A172 (cell line): Measurements from ENCODE around the gene KCNMA1. TPM values are rescaled to one million over a fixed set of nuclear protein-coding genes. Genes with fewer than 3 reads are reported as not detected.

Experiments
- DNase-seq: peaks from one replicate; pipeline ENCODE4 v3.0.0-alpha.2; 2015; ENCODE audit warnings: low spot score
- total RNA-seq: library from RNA; depleted of rRNA; stranded (reverse); fragments of >200 nt; shearing (Covaris generic); gene quantifications from 2 replicates; pipeline ENCODE4 v1.2.3, GENCODE V29; 2014

The KCNMA1 gene
- total RNA-seq, 1 experiment from 2014 or later = 50.7 TPM

DNA sequence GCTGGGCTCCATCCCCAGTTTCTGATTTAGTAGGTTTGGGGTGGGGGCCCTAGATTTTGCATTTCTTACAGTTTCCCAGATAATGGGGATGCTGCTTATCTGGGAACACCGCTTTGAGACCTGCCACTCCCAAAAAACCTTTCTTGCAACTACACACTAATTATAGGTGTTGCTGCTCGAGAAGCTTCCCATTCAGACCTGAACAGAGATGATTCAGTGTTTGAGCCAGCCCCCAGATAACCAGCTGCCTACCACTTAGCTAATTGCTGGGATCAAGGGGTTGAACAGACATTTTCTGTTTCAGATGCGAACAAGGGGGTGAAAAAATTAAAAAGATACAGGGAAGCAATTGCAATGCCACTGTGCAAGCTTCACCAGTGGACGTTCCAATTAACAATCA lies 448.5 kb downstream of the KCNMA1 start:
- DNase-seq = no peak

DNA sequence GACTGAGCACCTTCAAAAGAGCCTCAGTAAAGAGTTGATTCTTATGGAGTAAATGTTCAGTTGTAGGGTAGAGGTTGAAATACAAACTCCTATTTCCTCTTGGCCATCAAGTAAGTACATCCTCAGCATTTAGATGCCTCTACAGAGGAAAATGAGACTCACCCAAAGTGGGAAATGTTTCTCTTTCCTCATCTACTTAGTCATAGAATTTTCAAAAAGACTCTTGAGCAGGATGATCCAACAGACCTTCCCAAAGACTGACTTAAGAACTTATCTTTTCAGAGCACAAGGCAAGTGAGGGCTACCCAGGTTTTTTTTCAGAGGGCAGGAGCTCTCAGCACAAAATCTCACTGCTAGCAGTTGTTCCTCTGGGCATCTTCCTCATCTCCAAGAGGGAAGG lies 449.1 kb downstream of the KCNMA1 start:
- DNase-seq = no peak

DNA sequence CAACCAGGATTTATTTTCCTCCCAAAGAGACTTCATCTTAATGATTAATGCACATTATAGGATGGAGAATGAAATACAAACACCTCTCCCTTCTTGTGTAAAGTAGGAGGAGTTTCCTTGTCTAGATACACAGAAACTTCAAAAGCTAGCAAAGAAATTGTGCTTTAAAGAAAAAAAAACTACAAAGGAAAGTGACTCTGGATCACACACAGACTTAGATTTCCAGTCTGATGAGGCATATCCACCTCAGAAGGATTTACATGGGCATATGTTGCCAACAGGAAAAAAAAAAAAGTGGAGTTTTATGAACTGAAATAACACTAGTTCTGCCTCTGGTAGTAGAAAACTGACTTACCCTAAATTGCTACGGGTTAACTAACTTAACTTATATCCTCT lies 449.6 kb downstream of the KCNMA1 start:
- DNase-seq = no peak

- no peak for DNase-seq
These were observed 450.1 kb downstream of the KCNMA1 start for GRCh38 chr10:77187376-77187999.

DNA sequence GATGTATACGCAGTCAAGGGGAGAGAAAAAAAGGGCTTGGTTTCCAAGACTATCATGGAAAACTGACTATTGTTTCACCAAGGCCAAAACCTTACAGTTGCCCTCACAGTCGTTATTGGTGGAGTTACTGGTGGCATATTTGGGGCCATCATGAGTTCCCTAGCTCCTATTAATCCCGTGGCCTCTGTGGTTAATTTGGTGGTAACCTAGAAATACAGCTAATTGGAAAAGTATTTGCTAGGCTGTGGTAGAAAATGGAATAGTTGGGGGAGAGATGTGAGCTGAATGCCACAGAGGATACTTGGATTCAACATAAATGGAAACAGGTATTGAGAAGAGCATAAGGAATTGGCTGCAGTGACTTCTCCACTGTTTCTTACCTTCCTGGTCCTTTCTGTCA lies 450.7 kb downstream of the KCNMA1 start:
- DNase-seq = no peak

DNA sequence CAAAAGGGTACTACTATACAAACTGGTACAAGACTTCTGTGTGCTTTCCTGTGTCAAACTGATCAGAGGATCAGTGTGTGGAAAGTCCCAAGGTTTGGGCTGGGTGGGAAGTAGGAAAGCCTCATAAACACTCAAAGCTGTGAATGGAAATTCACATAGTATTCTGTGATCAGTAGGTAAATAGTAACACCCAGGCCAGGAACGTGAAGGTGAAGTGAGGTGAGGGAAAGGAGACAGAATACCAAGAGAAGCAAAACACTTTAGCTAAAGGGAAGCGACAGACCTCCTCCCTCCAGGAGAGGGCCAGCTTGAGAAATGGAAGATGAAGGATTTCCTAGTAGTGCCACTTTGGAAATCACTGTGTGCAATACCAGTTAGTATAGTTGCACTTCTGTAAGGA lies 451.9 kb downstream of the KCNMA1 start:
- DNase-seq = no peak

GRCh38 chr10:77182803-77183202 lies 454.8 kb downstream of the KCNMA1 start:
- DNase-seq = no peak

GRCh38 chr10:77180794-77181193 lies 456.8 kb downstream of the KCNMA1 start:
- DNase-seq = no peak

DNA sequence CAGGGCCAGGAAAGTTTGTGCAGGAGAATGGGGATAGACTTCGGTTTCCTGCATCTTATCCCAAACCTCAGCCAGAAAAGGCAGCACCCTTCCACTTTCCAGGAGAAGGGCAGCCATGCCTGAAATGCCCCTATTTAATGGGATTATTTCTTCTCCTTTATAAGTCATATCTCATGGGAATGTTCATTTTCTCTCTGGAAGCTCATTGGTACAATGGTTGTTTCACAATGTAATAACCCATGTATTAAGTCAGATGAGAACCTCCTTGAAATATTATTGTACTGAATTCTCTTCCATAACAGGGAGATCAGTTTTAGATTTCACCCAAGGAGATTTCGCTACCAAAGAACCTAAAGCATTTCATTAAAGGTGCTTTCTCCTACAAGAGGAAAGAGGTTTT lies 457.5 kb downstream of the KCNMA1 start:
- no peak for DNase-seq

DNA sequence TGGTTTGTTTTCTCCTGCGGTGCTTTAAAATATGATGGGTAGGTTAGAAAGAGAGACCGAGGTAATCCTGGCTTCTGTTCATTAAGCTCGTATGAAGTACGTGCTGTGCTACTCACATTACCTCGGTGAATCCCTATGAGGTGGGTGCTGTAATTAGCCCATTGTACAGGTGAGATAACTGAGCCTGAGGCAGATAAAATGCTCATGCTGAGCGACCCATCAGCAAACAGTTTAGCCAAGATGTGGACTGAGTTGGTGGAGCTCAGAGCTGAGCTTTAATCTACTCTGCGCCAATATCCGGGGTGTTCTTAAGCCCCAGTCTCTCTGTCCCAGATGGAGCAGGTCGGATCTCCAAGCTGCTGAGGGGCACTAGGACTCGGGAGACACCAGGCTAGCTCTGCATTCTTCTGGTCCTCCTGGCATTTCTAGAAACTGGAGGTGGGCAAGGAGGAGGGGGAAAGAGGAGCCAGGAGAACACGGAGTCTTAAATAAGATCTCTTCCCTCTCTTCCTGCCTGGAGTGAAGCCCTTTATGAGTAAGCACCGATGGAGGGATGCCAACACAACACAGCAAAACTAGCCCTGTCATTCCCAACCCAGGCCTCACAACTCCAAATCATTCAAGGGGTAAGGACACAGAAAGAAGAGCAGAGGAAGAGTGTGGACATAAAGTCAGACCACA lies 458.5 kb downstream of the KCNMA1 start:
- peak; percentile 94 for DNase-seq

DNA sequence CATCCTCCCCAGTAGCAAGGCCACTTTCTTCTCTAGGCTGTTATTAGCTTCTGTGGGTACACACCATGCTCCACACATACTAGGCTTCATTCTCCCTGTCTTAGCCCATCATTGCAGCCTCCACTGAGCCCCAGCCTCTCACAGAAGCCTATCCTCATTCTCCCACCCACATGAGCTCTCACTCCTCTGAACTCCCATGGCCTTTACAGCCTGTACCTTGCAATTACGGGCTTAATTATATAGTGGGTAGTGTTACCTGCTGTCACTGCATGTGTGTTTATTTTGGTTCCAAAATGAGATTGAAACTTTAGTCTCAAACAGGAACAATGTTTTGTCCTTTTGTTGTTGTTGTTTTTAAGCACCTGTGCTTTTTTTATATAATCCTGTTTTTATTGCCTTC lies 460.0 kb downstream of the KCNMA1 start:
- DNase-seq = no peak

- no peak for DNase-seq
These were observed 460.4 kb downstream of the KCNMA1 start for GRCh38 chr10:77177161-77177560.

DNA sequence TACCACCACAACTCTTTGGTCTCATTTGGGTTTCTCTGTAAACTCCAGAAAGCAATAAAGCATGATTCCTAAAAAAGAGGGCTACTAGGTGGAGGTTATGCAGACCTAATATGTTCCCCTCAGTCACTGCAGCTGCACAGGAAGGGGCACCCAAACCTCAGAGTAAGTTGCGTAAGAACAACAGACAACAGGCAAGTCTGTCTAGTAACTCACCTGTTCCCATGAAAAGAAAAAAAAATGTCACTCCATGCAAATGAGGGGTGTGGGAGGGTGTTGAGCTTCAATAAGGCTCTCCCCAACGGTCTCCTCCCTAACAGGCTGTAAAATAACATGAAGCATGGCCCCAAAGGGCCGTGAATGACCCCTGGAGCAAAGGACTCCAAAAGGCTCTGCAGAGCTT lies 461.4 kb downstream of the KCNMA1 start:
- DNase-seq = no peak

DNA sequence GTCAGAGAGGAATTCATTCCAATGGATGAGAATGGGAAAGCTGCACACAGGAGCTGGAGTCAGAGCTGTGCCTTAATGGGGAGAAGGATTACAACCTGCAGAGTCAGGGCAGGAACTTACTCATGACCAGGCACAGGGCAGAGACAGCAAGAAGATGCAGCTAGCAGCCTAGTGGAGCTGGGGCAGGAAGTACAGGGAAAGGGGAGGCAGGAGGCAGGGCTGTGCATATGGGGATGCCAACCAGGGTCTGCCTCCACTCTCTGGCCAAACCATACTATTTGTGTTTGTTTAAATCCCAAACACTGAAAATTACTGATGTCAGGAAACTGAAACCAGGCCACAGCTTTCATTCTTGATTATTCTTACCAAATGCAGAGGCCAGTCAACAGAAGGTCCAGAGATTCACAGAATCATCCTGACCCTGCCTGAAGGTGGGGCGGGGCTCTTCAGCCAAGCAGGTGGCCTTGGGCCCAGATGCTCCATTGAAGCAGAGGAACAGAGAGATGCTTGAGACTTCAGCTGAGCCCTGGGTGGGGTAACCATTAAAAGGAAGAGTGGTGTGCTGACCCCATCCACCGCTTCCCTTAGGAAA lies 461.9 kb downstream of the KCNMA1 start:
- no peak for DNase-seq

- DNase-seq = peak; percentile 81
These were observed 463.8 kb downstream of the KCNMA1 start for GRCh38 chr10:77173615-77174461.

DNA sequence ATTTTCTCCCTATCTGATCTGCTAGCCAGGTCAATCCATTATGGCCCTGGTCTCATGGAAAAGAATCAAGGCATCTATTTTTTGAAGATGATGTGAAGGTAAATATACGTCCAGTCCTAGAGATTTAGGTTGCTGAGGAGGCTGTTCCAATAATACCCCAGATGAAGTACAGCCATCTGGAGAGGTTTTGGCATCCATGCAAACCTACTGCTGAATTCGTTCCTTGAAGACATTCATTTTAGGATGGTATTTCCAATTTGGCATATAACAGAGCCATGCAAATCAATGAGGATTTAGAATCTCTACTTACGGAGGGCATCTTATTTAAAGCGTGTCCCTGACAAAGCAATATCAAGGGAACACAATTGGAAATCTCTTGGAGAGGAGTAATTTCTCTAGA lies 465.5 kb downstream of the KCNMA1 start:
- DNase-seq = no peak

DNA sequence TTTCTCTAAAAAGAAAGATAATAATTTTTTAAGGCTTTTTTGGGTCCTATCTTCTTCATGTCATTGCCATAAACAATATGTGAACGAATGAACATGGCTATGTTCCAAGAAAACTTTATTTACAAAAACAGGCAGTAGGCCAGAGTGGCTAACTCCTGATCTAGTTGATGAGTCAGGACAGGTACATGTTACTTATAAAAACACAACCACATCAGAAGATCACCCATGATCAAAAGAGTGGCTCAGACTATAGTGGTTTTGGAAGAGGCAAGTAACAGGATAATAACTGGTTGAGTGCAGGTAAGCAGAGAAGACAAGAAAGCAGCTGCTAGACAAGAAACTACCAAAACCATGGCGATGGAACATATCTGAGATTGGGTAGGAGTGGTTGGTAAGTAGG lies 468.7 kb downstream of the KCNMA1 start:
- DNase-seq = no peak

- no peak for DNase-seq
These were observed 469.4 kb downstream of the KCNMA1 start for GRCh38 chr10:77168161-77168560.

DNA sequence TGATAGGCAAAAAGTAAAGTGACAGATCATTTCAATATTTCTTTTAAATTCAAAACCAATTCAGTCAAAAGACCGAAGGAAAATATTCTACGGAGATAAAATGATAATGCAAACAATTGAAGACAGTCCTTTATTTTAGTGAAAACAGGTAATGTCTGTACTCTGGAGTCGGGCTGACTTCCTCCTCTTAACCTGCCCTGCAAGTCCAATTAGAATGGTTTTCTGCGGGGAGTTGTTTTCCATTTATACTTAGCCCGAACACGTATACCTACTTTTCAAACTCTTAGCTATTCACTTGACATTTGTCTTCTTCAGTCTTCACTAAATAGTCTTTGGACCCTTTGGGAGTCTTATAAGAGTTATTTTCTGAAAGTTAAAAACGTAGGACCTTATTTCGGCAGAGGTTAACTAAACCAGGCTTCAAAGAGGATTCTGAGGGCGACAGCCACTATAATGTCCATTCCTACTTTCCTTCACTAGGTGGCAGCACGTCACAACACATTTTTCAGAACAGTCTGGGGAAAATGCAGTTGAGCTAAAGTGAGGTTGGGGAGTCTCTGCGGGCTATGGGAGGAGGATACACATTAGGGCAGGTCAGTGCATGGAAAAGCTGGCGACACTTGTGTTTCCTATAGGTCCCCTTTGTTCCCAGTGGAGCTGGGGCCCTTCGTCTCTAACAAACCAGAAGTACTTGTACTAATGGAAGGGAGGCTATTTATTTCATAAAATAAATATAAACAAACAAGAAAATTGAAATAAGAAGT lies 472.0 kb downstream of the KCNMA1 start:
- DNase-seq = peak; percentile 75

- peak; percentile 51 for DNase-seq
These were observed 472.8 kb downstream of the KCNMA1 start for GRCh38 chr10:77164616-77165311.
